WERI-Rb-1 (cell line): Measurements from ENCODE around the gene FHOD3.

Source experiments
- DNase-seq: peaks from one replicate; pipeline ENCODE4 v3.0.0-alpha.2; 2020
- H3K27ac ChIP-seq: fragments of 250-450 bp; sonication (Bioruptor Pico); 2 replicates; pipeline ENCODE4 v1.5.1; 2020; ENCODE audit warnings: mild to moderate bottlenecking, moderate library complexity
- H3K27me3 ChIP-seq: fragments of 250-450 bp; sonication (Bioruptor Pico); 2 replicates; pipeline ENCODE4 v1.5.1; 2021; ENCODE audit warnings: mild to moderate bottlenecking, low read depth, moderate library complexity; ENCODE audit not compliant: insufficient read depth, severe bottlenecking
- H3K36me3 ChIP-seq: fragments of 250-450 bp; sonication (Bioruptor Pico); 2 replicates; pipeline ENCODE4 v1.5.1; 2020; ENCODE audit warnings: mild to moderate bottlenecking, moderate library complexity
- H3K4me3 ChIP-seq: 2 replicates; pipeline ENCODE4 v1.5.1; 2011; ENCODE audit warnings: low read depth, mild to moderate bottlenecking, control low read depth, low read length
- H3K9me3 ChIP-seq: fragments of 250-450 bp; sonication (Bioruptor Pico); 2 replicates; pipeline ENCODE4 v1.5.1; 2021; ENCODE audit warnings: mild to moderate bottlenecking, moderate library complexity; ENCODE audit not compliant: severe bottlenecking
- TF ChIP-seq, protein P1 (sequence below): IDR thresholded peaks from 2 replicates; pipeline ENCODE4 v1.5.1; 2011; ENCODE audit warnings: low read depth, mild to moderate bottlenecking, control low read depth, inconsistent platforms, low read length

Gene FHOD3

DNA sequence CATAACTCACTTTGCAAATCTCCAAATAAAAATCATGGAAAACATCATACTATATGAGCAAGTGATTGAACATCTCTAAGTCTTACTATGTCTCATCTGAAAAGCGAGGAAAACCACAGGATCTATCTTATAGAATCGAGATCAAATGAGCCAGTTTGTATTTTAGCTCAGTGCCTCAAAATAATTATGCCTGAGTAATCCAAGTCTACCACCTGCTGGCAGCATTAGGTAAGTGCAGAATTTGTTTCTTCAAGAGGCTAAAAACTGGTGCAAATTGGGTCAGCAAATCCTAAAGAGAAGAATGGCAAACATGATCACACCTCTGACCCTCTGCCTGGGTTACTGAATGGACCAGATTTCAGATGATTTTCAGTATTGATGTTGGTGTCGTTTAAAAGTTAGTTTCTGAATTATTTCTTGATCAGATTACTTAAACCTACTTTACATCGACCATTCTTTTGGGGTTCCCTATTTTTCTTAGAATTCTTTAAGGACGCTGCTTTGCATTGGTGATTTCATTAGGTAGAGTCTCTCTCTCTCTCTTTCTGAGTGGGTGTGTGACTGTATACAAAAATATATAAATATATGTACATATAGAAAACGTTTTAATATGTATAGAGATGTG is 12.7 kb upstream of the FHOD3 start:
- no peaks in the 10 kb centered on the region for H3K27me3 ChIP-seq
- no peak overlapping the region for H3K27ac ChIP-seq
- no peak overlapping the region for H3K4me3 ChIP-seq
- H3K36me3 ChIP-seq: no peaks in the 10 kb centered on the region
- H3K9me3 ChIP-seq: no peaks in the 10 kb centered on the region
- TF ChIP-seq, protein P1, sequence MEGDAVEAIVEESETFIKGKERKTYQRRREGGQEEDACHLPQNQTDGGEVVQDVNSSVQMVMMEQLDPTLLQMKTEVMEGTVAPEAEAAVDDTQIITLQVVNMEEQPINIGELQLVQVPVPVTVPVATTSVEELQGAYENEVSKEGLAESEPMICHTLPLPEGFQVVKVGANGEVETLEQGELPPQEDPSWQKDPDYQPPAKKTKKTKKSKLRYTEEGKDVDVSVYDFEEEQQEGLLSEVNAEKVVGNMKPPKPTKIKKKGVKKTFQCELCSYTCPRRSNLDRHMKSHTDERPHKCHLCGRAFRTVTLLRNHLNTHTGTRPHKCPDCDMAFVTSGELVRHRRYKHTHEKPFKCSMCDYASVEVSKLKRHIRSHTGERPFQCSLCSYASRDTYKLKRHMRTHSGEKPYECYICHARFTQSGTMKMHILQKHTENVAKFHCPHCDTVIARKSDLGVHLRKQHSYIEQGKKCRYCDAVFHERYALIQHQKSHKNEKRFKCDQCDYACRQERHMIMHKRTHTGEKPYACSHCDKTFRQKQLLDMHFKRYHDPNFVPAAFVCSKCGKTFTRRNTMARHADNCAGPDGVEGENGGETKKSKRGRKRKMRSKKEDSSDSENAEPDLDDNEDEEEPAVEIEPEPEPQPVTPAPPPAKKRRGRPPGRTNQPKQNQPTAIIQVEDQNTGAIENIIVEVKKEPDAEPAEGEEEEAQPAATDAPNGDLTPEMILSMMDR: peak; percentile 70
- DNase-seq: peak; percentile 39

DNA sequence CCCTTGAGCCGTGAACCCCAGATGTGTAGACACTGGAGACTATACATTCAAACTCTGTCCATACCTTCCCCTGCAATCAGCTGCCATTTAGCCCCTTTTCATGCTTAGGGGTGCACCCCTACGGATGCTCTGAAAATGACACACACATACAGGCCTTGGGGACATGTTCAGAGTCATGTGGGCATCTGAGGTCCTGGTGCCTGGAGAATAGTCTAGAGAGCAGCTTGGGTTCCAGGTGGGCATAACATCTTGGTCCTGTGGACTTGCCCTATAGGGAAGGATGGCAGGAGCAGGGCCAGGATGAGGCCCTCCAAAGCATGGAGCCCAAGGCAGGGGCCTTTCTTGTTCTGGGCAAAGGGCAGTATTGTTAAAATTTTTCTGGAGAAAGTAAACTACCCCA is 9.9 kb upstream of the FHOD3 start:
- H3K36me3 ChIP-seq: no peaks in the 10 kb centered on the region
- H3K27ac ChIP-seq: no peak overlapping the region
- DNase-seq: no peak
- no peak overlapping the region for H3K4me3 ChIP-seq
- no peaks in the 10 kb centered on the region for H3K27me3 ChIP-seq
- TF ChIP-seq, protein P1: no peak
- no peaks in the 10 kb centered on the region for H3K9me3 ChIP-seq

DNA sequence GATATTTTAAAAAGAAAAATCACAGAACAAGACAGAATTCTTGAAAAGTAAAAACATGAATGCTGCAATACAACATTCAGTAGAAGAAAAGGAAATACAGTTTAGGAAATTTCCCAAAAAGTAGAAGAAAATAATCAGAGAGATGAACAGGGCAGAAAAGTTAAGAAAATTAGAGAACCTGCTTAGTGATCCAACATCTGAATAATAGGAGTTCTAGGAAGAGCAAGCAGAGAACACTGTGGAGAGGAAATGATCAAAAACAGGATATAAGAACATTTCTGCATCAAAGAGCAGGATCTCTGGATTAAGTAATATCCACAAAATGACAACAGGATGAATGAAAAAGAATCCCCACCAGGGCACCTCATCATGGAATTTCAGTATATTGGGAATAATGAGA is 8.8 kb upstream of the FHOD3 start:
- no peaks in the 10 kb centered on the region for H3K9me3 ChIP-seq
- H3K36me3 ChIP-seq: no peaks in the 10 kb centered on the region
- TF ChIP-seq, protein P1: no peak
- no peaks in the 10 kb centered on the region for H3K27me3 ChIP-seq
- no peak overlapping the region for H3K4me3 ChIP-seq
- no peak overlapping the region for H3K27ac ChIP-seq
- DNase-seq: no peak

DNA sequence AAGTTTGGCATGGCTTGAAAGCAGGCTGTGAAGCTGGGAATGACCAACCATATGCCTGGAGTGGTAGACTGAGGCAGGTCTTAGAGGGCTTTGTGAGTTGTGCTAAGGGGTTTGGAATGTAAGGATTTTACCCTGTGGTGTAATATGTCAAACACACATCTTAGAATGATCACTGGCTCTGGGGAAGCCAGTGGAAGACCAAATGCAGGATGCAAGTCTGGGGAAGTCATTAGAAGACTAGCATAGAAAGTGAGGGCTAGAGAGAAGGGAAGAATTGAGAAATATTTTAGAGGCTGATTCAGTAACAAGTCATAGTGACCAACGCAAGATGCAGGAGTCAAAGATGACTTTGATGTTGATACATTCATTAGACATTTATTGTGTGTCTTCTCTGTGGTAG is 3.5 kb upstream of the FHOD3 start:
- DNase-seq: no peak
- TF ChIP-seq, protein P1: no peak
- no peak overlapping the region for H3K27ac ChIP-seq
- no peaks in the 10 kb centered on the region for H3K9me3 ChIP-seq
- peaks cover 3% of the 10 kb centered on the region for H3K27me3 ChIP-seq
- no peak overlapping the region for H3K4me3 ChIP-seq
- no peaks in the 10 kb centered on the region for H3K36me3 ChIP-seq

DNA sequence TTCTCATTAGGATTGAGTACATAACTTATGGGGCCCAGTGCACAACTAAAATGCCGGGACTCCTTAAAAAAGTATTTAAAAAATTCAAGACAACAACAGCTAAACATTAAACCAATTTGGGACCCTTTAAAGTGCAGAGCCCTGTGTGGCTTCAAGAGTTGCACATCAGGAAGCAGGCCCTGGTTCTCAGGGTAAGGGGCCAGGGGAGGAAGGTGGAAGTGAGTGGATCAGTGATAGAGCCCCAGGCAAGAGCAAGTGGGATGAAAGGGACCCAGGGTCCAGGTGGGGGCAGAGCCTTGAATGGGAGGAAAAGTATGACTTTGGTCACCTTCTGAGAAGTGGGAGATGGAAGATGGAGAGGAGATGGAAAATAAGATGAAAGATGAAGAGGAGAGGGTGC is 2.3 kb upstream of the FHOD3 start:
- Histone ChIP-seq H3K27ac (no peak overlapping the region), H3K9me3 (no peaks in the 10 kb centered on the region), H3K27me3 (peaks cover 3% of the 10 kb centered on the region), H3K36me3 (no peaks in the 10 kb centered on the region), H3K4me3 (no peak overlapping the region)
- TF ChIP-seq, protein P1: no peak
- DNase-seq: no peak

DNA sequence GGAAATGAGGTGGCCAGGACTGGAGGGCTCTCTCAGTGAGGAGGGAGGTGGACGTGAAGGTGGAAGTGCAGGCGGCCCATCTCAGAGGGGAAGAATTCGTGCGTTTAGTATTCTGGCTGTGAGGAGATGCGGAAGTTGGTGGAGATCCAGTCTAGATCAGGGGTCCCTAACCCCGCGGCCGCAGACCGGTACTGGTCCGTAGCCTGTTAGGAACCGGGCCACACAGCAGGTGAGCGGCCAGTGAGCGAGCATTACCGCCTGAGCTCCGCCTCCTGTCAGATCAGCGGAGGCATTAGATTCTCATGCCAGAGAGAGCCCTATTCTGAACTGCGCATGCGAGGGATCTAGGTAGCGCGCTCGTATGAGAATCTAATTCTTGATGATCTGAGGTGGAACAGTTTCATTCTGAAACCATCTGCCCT is 1.6 kb upstream of the FHOD3 start:
- Histone ChIP-seq H3K4me3 (peak overlapping the region; percentile 67; the same call in 1 of the 2 replicates), H3K9me3 (no peaks in the 10 kb centered on the region), H3K27me3 (peaks cover 3% of the 10 kb centered on the region)

More for the DNA sequence above, 1.6 kb upstream of the FHOD3 start:
- H3K27ac ChIP-seq: no peak overlapping the region
- H3K36me3 ChIP-seq: no peaks in the 10 kb centered on the region
- TF ChIP-seq, protein P1: no peak
- peak; percentile 44 for DNase-seq
